Endothelial cell of umbilical vein (primary cell): ENCODE results near the gene SLC9A1. TPM values are rescaled to one million over a fixed set of nuclear protein-coding genes. Genes with fewer than 3 reads are reported as not detected.

Experiments used
- BruUV-seq: library from RNA; stranded (reverse); fragments of 400-500 nt; replicated peaks from 2 replicates; lab custom pipeline; 2021; lab: Mats Ljungman, UMichigan
- CTCF ChIA-PET: fragments of 300-600, 350-600 bp; sonication (Branson Sonifier 250); formaldehyde crosslinking; loops from one replicate; lab custom pipeline; 2021; ENCODE audit warnings: antibody characterized with exemption, inconsistent platforms; lab: Charles Lee
- POLR2A ChIA-PET: fragments of 300-600, 350-600 bp; sonication (Branson Sonifier 250); formaldehyde crosslinking; loops from one replicate; lab custom pipeline; 2021; ENCODE audit warnings: antibody characterized with exemption, inconsistent platforms; lab: Charles Lee
- DNase-seq: peaks from one replicate; pipeline ENCODE4 v3.0.0-alpha.2; 2011; ENCODE audit warnings: low read depth, low spot score
- FAIRE-seq: peaks from 2 replicates; lab custom pipeline; 2011; peaks lifted over from hg19 to GRCh38; lab: Jason Lieb, UNC
- H2AFZ ChIP-seq: 2 replicates; pipeline ENCODE4 v1.6.0; 2012; ENCODE audit warnings: low read depth, low read length, control low read depth, inconsistent platforms
- H3K27ac ChIP-seq: 2 replicates; pipeline ENCODE4 v1.5.1; 2011; ENCODE audit warnings: low read depth, mild to moderate bottlenecking, control low read depth, low read length, moderate library complexity; ENCODE audit not compliant: insufficient read depth
- H3K27me3 ChIP-seq, 2 experiments: 2 replicates each; pipeline versions ENCODE4 v1.6.0 to v1.6.1; 2011; ENCODE audit warnings: low read length in 2 of 2, mixed read lengths in 1 of 2; ENCODE audit not compliant: control insufficient read depth in 2 of 2, insufficient read depth in 2 of 2
- H3K36me3 ChIP-seq, 2 experiments: 2 replicates in 1 of 2; 3 replicates in 1 of 2; pipeline ENCODE4 v1.5.1; 2011; ENCODE audit warnings: low read length in 2 of 2, mild to moderate bottlenecking in 1 of 2, moderate library complexity in 1 of 2; ENCODE audit not compliant: control insufficient read depth in 2 of 2, insufficient read depth in 2 of 2; ENCODE audit errors: extremely low read depth in 1 of 2
- H3K4me1 ChIP-seq: 3 replicates; pipeline ENCODE4 v1.5.1; 2011; ENCODE audit warnings: mild to moderate bottlenecking, low read length; ENCODE audit not compliant: control insufficient read depth, insufficient read depth; ENCODE audit errors: extremely low read depth
- H3K4me2 ChIP-seq: 2 replicates; pipeline ENCODE4 v1.6.1; 2011; ENCODE audit warnings: low read length, control low read depth, mixed read lengths; ENCODE audit not compliant: insufficient read depth
- H3K4me3 ChIP-seq, 3 experiments: fragments of 200-600 bp in 1 of 3; sonication (generic), shearing (Covaris generic) in 1 of 3; replicated peaks in 1 of 3; 2 replicates each; pipeline ENCODE4 v1.5.1; 2011 to 2016; ENCODE audit warnings: control low read depth in 3 of 3, low read length in 3 of 3, mild to moderate bottlenecking in 2 of 3, inconsistent platforms in 1 of 3, low read depth in 1 of 3, moderate library complexity in 1 of 3; ENCODE audit not compliant: insufficient read depth in 1 of 3
- H3K79me2 ChIP-seq: 2 replicates; pipeline ENCODE4 v1.6.0; 2012; ENCODE audit warnings: low read length, inconsistent platforms; ENCODE audit not compliant: control insufficient read depth, insufficient read depth
- H3K9ac ChIP-seq: replicated peaks from 2 replicates; pipeline ENCODE3; 2011; ENCODE audit warnings: low read length, control low read depth; ENCODE audit not compliant: insufficient read depth; ENCODE audit errors: extremely low read depth
- H3K9me1 ChIP-seq: replicated peaks from 3 replicates; pipeline ENCODE4 v1.6.0; 2011; ENCODE audit warnings: mild to moderate bottlenecking, low read length; ENCODE audit not compliant: control insufficient read depth, insufficient read depth; ENCODE audit errors: extremely low read depth
- H3K9me3 ChIP-seq: replicated peaks from 2 replicates; pipeline ENCODE4 v1.5.1; 2012; ENCODE audit warnings: low read length, inconsistent platforms; ENCODE audit not compliant: control insufficient read depth, insufficient read depth
- H4K20me1 ChIP-seq: replicated peaks from 2 replicates; pipeline ENCODE3; 2011; ENCODE audit warnings: mild to moderate bottlenecking, low read length; ENCODE audit not compliant: control insufficient read depth, insufficient read depth; ENCODE audit errors: extremely low read depth
- CTCF ChIP-seq, 2 donors: IDR thresholded peaks; 1 replicate in 1 of 2; 2 replicates in 1 of 2; pipeline ENCODE4 v1.5.1; 2011; ENCODE audit warnings: low read length in 2 of 2, mild to moderate bottlenecking in 2 of 2, moderate library complexity in 2 of 2, control low read depth in 1 of 2, inconsistent platforms in 1 of 2, low read depth in 1 of 2; ENCODE audit not compliant: insufficient read depth in 1 of 2; ENCODE audit errors: extremely low read depth in 1 of 2
- GATA2 ChIP-seq: IDR thresholded peaks from 2 replicates; pipeline ENCODE4 v1.7.0; 2011; ENCODE audit warnings: low read depth, mild to moderate bottlenecking, moderate library complexity, mixed read lengths, low read length; ENCODE audit not compliant: insufficient read length, insufficient read depth
- POLR2AphosphoS5 ChIP-seq: IDR thresholded peaks from 2 replicates; pipeline ENCODE4 v1.6.1; 2012; ENCODE audit warnings: low read depth, mild to moderate bottlenecking, control low read depth, low read length, moderate library complexity; ENCODE audit not compliant: insufficient read depth
- dilution Hi-C: fragments of 300-500 bp; cut with MboI; formaldehyde crosslinking; loops from one replicate; pipeline ENCODE4 v1.15.0; 2019; ENCODE audit warnings: low sequenced_read_pairs; ENCODE audit not compliant: extremely low pct_ligation_motif_present
- intact Hi-C: fragments of 100-400 bp; cut with micrococcal nuclease; formaldehyde crosslinking; loops from one replicate; pipeline ENCODE4 v1.10.0; 2022
- polyA plus RNA-seq, 4 experiments: library from polyadenylated mRNA; depleted of rRNA in 3 of 4; stranded (reverse) in 3 of 4; unstranded in 1 of 4; fragments of >200 nt; gene quantifications; 2 replicates each; pipeline versions ENCODE4 v1.2.1 to v1.2.3, GENCODE V29; 2011 to 2012; ENCODE audit warnings: missing spikeins in 1 of 4
- total RNA-seq: library from RNA; stranded (reverse); gene quantifications from 2 replicates; pipeline ENCODE4 v1.2.3, GENCODE V29; 2021

The SLC9A1 gene
- total and polyA plus RNA-seq, 2 donors (not counting 3 experiments of a cell fraction or from before 2014, with no cell fraction given), result 22.8 to 59.2 TPM

DNA sequence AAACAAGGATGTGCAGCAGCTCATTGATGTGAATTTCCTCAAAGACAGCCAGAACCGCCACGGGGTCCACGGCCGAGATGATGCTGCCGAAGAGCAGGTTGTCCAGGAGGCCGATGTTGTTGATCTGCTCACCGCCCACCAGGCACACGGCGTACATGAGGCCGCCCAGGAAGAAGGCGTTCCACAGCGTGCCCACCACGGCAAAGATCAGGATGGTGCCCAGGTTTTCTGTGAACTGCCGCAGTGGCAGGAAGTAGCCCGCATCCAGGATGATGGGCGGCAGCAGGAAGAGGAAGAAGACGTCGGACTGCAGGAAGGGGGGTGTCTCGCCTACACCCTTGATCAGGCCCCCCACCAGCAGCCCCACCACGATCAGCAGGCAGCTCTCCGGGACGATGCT, 41.1 kb downstream of the SLC9A1 start:
- ChIA-PET POLR2A (interaction anchor here (2.5 kb wide), 1 partner anchor 40 kb away, joined by 70 read pairs; the partner anchor contains the start of gene SLC9A1), CTCF (interaction anchor here (1.2 to 1.8 kb wide), 3 partner anchors 10 to 84 kb away, joined by 3 to 6 read pairs (median 3); no protein-coding TSS in a partner anchor)
- Histone ChIP-seq H3K79me2 (peaks cover 29% of the 10 kb centered on the region), H3K9me3 (no peaks in the 10 kb centered on the region), H3K4me3 (no peak overlapping the region), H3K9me1 (no peaks in the 10 kb centered on the region), H3K27ac (no peak overlapping the region), H3K36me3 (no peaks in the 10 kb centered on the region), H3K4me1 (peaks cover 36% of the 10 kb centered on the region), H2AFZ (no peak overlapping the region), H3K4me2 (no peak overlapping the region), H3K9ac (no peak overlapping the region), H4K20me1 (no peaks in the 10 kb centered on the region), H3K27me3 (no peaks in the 10 kb centered on the region)
- dilution Hi-C loops, result no loop called here
- TF ChIP-seq CTCF (IDR thresholded peaks at IDR 0.05; ENCODE audit: extremely low read depth in 1 of 2, insufficient read depth in 1 of 2, low read depth in 1 of 2, low read length in 2 of 2) (no peak), POLR2AphosphoS5 (peak; percentile 20), GATA2 (no peak)
- DNase-seq (no peak), FAIRE-seq (no peak)
- no TSS peak for BruUV-seq
- intact Hi-C loops, result loop anchor here (10.0 kb wide), 1 partner anchor 281 kb away; the partner anchor contains the start of gene GPR3
